ENCODE results near the gene GRM7. TPM values are rescaled to one million over a fixed set of nuclear protein-coding genes. Genes with fewer than 3 reads are reported as not detected.

Gene GRM7
- total and polyA plus RNA-seq, 10 donors: 0.02 to 0.20 (median 0.14) TPM; not detected in 7

DNA sequence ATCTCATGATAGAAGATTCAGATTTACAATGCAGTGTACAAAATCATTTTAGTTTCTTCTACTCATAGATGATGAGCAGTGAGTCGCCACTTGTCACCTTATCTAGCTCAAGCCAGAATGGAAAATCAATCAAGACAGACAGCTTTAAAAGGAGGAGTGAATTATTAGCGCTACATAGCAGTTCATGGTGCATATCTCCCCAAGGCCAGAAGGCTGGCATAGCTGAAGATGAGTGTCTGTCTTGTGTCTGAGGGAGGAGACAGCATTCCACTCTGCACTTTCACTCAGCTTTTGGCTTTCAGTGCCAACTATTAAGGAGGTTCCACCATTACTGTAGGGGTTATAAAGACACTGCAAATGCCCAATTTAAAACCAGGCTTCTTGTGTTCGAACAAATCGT lies 836.6 kb downstream of the GRM7 start:
- H3K4me1 ChIP-seq: peaks cover 0 to 5% (median 0%) of the 10 kb centered on the region in 6 donors
- H3K36me3 ChIP-seq: no peaks in the 10 kb centered on the region
- no peak overlapping the region for H3K27ac ChIP-seq
- no peak for DNase-seq
- no peaks in the 10 kb centered on the region for H3K9me3 ChIP-seq
- intact Hi-C loops (cut with DNase I; ENCODE audit: low total_unique reads): no loop called here
- no peak for TF ChIP-seq CTCF (IDR thresholded peaks at IDR 0.05 in 8 of 11, conservative IDR thresholded peaks at IDR 0.05 in 3 of 11)
- TF ChIP-seq POLR2A (IDR thresholded peaks at IDR 0.05): no peak
- TF ChIP-seq POLR2AphosphoS5 (IDR thresholded peaks at IDR 0.05): no peak
- H3K27me3 ChIP-seq (replicated peaks in 1 of 7): no peaks in the 10 kb centered on the region
- 70 to 87% (median 77%) methylated on average over 4 of the region's 4 CpGs for WGBS, 5 donors
- H3K4me3 ChIP-seq: no peak overlapping the region

- no peak overlapping the region for H3K27ac ChIP-seq
- H3K4me3 ChIP-seq: no peak overlapping the region
- intact Hi-C loops (cut with DNase I; ENCODE audit: low total_unique reads): no loop called here
- H3K9me3 ChIP-seq: no peaks in the 10 kb centered on the region
- 60 to 90% (median 74%) methylated on average over 2 of the region's 2 CpGs for WGBS, 5 donors
- no peak for DNase-seq
- no peaks in the 10 kb centered on the region for H3K36me3 ChIP-seq
- no peak for TF ChIP-seq CTCF (IDR thresholded peaks at IDR 0.05 in 8 of 11, conservative IDR thresholded peaks at IDR 0.05 in 3 of 11)
- no peak for TF ChIP-seq POLR2A (IDR thresholded peaks at IDR 0.05)
- no peak for TF ChIP-seq POLR2AphosphoS5 (IDR thresholded peaks at IDR 0.05)
- H3K4me1 ChIP-seq: no peaks in the 10 kb centered on the region
- no peaks in the 10 kb centered on the region for H3K27me3 ChIP-seq (replicated peaks in 1 of 7)
These were observed 839.6 kb downstream of the GRM7 start for GRCh38 chr3:7700539-7700938.

- Histone ChIP-seq H3K9me3 (no peaks in the 10 kb centered on the region), H3K27me3 (replicated peaks in 1 of 7) (no peaks in the 10 kb centered on the region), H3K27ac (no peak overlapping the region), H3K36me3 (no peaks in the 10 kb centered on the region), H3K4me3 (no peak overlapping the region), H3K4me1 (no peaks in the 10 kb centered on the region)
- intact Hi-C loops (cut with DNase I; ENCODE audit: low total_unique reads): no loop called here
- TF ChIP-seq POLR2AphosphoS5 (IDR thresholded peaks at IDR 0.05): no peak
- WGBS, 5 donors: 89 to 93% (median 92%) methylated on average over 5 to 6 of the region's 6 CpGs
- no peak for DNase-seq
These were observed 840.1 kb downstream of the GRM7 start for GRCh38 chr3:7700977-7701376.

GRCh38 chr3:7707187-7707586 lies 846.3 kb downstream of the GRM7 start:
- H3K9me3 ChIP-seq: no peaks in the 10 kb centered on the region
- 46 to 60% (median 52%) methylated on average over 3 of the region's 3 CpGs for WGBS, 5 donors
- H3K27me3 ChIP-seq (replicated peaks in 1 of 7): no peaks in the 10 kb centered on the region
- intact Hi-C loops (cut with DNase I; ENCODE audit: low total_unique reads): no loop called here
- no peaks in the 10 kb centered on the region for H3K4me1 ChIP-seq
- TF ChIP-seq CTCF (IDR thresholded peaks at IDR 0.05 in 8 of 11, conservative IDR thresholded peaks at IDR 0.05 in 3 of 11) (no peak), POLR2A (IDR thresholded peaks at IDR 0.05) (no peak), POLR2AphosphoS5 (IDR thresholded peaks at IDR 0.05) (no peak)
- no peaks in the 10 kb centered on the region for H3K36me3 ChIP-seq
- no peak for DNase-seq
- no peak overlapping the region for H3K27ac ChIP-seq
- no peak overlapping the region for H3K4me3 ChIP-seq
